ENCODE results near the gene ALAD. TPM values are rescaled to one million over a fixed set of nuclear protein-coding genes. Genes with fewer than 3 reads are reported as not detected.
"Not testable (repeated sequence)": the region's sequence is repeated elsewhere in the genome, so short reads cannot be mapped to it uniquely, and the experiment has no call there.

Gene ALAD
- total RNA-seq, 1 donor from 2014 or later: 83.6 TPM

GRCh38 chr9:113379094-113379828, 21.8 kb downstream of the ALAD start:
- intact Hi-C loops (cut with DNase I); DNase-seq (ENCODE audit: low spot score); ATAC-seq: not testable (repeated sequence)

- intact Hi-C loops (cut with DNase I): no loop called here
- peak; percentile 94 for ATAC-seq
These were observed 24.2 kb downstream of the ALAD start, which contains the start of gene HDHD3 for GRCh38 chr9:113376634-113377567. Gene HDHD3 (minus strand): TSS chr9:113376986. CDS start chr9:113374354, 2,632 bp downstream.

GRCh38 chr9:113375057-113376023, 25.7 kb downstream of the ALAD start:
- intact Hi-C loops (cut with DNase I): no loop called here
- DNase-seq (ENCODE audit: low spot score) (no peak), ATAC-seq (no peak)

More at GRCh38 chr9:113376634-113377567, 24.2 kb downstream of the ALAD start, which contains the start of gene HDHD3:
- DNase-seq (ENCODE audit: low spot score): peak; percentile 86

- DNase-seq (ENCODE audit: low spot score): no peak
- intact Hi-C loops (cut with DNase I): no loop called here
These were observed 27.2 kb downstream of the ALAD start for GRCh38 chr9:113373676-113374392.

GRCh38 chr9:113373256-113373655, 27.8 kb downstream of the ALAD start:
- intact Hi-C loops (cut with DNase I): no loop called here
- no peak for DNase-seq (ENCODE audit: low spot score)
- ATAC-seq: no peak

More at GRCh38 chr9:113373676-113374392, 27.2 kb downstream of the ALAD start:
- no peak for ATAC-seq

- DNase-seq (ENCODE audit: low spot score) (no peak), ATAC-seq (no peak)
- intact Hi-C loops (cut with DNase I): no loop called here
These were observed 29.0 kb downstream of the ALAD start for GRCh38 chr9:113372059-113372458.

GRCh38 chr9:113370806-113371325, 30.2 kb downstream of the ALAD start:
- ATAC-seq (no peak), DNase-seq (ENCODE audit: low spot score) (no peak)

GRCh38 chr9:113369855-113370140, 31.3 kb downstream of the ALAD start:
- ATAC-seq (no peak), DNase-seq (ENCODE audit: low spot score) (no peak)
- intact Hi-C loops (cut with DNase I): no loop called here

More at GRCh38 chr9:113370806-113371325, 30.2 kb downstream of the ALAD start:
- intact Hi-C loops (cut with DNase I): no loop called here

- ATAC-seq: no peak
- DNase-seq (ENCODE audit: low spot score): no peak
- intact Hi-C loops (cut with DNase I): no loop called here
These were observed 31.9 kb downstream of the ALAD start for GRCh38 chr9:113368982-113369854.

GRCh38 chr9:113368348-113368981, 32.6 kb downstream of the ALAD start:
- intact Hi-C loops (cut with DNase I): no loop called here
- ATAC-seq (no peak), DNase-seq (ENCODE audit: low spot score) (no peak)

GRCh38 chr9:113365652-113366051, 35.4 kb downstream of the ALAD start:
- DNase-seq (ENCODE audit: low spot score); intact Hi-C loops (cut with DNase I); ATAC-seq: not testable (repeated sequence)

GRCh38 chr9:113364951-113365350, 36.1 kb downstream of the ALAD start:
- DNase-seq (ENCODE audit: low spot score) (no peak), ATAC-seq (no peak)
- intact Hi-C loops (cut with DNase I): no loop called here

GRCh38 chr9:113363336-113363735, 37.7 kb downstream of the ALAD start:
- ATAC-seq (no peak), DNase-seq (ENCODE audit: low spot score) (no peak)
- intact Hi-C loops (cut with DNase I): no loop called here

GRCh38 chr9:113361304-113362018, 39.6 kb downstream of the ALAD start:
- ATAC-seq (no peak), DNase-seq (ENCODE audit: low spot score) (no peak)
- intact Hi-C loops (cut with DNase I): no loop called here

GRCh38 chr9:113360242-113360842, 40.7 kb downstream of the ALAD start:
- ATAC-seq: no peak
- intact Hi-C loops (cut with DNase I): no loop called here
- DNase-seq (ENCODE audit: low spot score): no peak

GRCh38 chr9:113359385-113359784, 41.7 kb downstream of the ALAD start:
- intact Hi-C loops (cut with DNase I): no loop called here
- DNase-seq (ENCODE audit: low spot score): no peak
- no peak for ATAC-seq

Measured in sciatic nerve (tissue), 2 donors.